Loucy (cell line): ENCODE measurements around the gene LRIG3.

Experiments
- CTCF ChIP-seq: fragments of 200-600 bp; sonication (generic); conservative IDR thresholded peaks from 2 replicates; pipeline ENCODE4 v1.5.1; 2014; ENCODE audit warnings: mild to moderate bottlenecking, antibody characterized with exemption, low read length
- EZH2phosphoT487 ChIP-seq: fragments of 200-600 bp; IDR thresholded peaks from 2 replicates; pipeline ENCODE4 v1.6.1; 2018; ENCODE audit warnings: antibody characterized with exemption, mild to moderate bottlenecking, moderate library complexity, borderline replicate concordance

DNA sequence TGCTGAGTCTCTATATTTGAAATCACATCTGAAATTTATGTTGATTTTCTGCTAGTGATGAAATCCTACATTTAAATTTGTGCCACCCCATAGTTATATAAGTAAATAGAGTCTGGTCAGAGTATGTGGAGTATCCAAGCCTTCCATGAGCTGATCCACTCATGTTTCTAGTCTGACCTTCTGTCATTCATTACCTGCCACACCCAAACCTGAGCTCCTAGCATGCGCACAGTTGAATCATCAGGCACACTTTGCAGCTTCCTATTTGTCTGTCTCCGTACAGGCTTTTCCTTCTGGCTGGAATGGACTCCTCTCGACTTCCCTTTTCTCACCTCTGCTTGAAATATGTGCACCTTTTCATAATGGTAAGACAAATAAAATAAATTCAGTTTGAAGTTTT lies 45.3 kb upstream of the LRIG3 start:
- TF ChIP-seq EZH2phosphoT487 = no peak
- TF ChIP-seq CTCF = no peak
